G401 (cell line): ENCODE measurements around the gene RREB1. TPM values are rescaled to one million over a fixed set of nuclear protein-coding genes. Genes with fewer than 3 reads are reported as not detected.

Source experiments
- DNase-seq: peaks from one replicate; pipeline ENCODE4 v3.0.0-alpha.2; 2015; ENCODE audit warnings: low spot score
- in situ Hi-C: cut with HindIII; loops from 2 replicates; pipeline ENCODE4 v1.10.0; 2016; ENCODE audit warnings: low sequenced_read_pairs, mixed read lengths
- total RNA-seq: library from RNA; depleted of rRNA; stranded (reverse); fragments of >200 nt; shearing (Covaris generic); gene quantifications from 2 replicates; pipeline ENCODE4 v1.2.3, GENCODE V29; 2014

Gene RREB1
- total RNA-seq, 1 experiment from 2014 or later = 8.5 TPM

GRCh38 chr6:7200598-7201443 lies 93.1 kb downstream of the RREB1 start:
- in situ Hi-C loops = no loop called here
- DNase-seq = no peak

GRCh38 chr6:7201444-7201731 lies 93.6 kb downstream of the RREB1 start:
- DNase-seq = no peak
- in situ Hi-C loops = no loop called here

GRCh38 chr6:7201732-7202541 lies 94.2 kb downstream of the RREB1 start:
- in situ Hi-C loops = no loop called here
- no peak for DNase-seq

DNA sequence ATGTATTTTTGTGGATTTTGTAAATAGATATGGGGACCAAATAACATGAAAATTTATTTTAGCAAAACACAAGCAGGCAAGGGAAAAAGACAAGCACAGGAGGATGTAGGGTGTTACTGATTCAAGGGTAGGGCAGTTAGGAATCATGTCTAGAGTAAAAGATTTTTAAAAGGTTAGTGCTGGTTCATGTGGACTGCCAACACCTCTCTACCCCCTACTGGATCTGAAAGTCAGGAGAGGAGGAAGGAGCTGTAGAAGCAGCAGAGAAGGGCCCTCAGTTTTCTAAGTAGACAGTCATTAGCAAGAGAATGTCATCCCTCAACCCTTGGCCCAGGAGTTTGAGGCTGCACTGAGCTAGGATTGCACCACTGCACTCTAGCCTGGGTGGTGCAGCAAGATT lies 95.2 kb downstream of the RREB1 start:
- in situ Hi-C loops = no loop called here
- no peak for DNase-seq

GRCh38 chr6:7203939-7204338 lies 96.2 kb downstream of the RREB1 start:
- DNase-seq = no peak
- in situ Hi-C loops = no loop called here

- in situ Hi-C loops = no loop called here
- DNase-seq = no peak
These were observed 97.0 kb downstream of the RREB1 start for GRCh38 chr6:7204726-7205125.

DNA sequence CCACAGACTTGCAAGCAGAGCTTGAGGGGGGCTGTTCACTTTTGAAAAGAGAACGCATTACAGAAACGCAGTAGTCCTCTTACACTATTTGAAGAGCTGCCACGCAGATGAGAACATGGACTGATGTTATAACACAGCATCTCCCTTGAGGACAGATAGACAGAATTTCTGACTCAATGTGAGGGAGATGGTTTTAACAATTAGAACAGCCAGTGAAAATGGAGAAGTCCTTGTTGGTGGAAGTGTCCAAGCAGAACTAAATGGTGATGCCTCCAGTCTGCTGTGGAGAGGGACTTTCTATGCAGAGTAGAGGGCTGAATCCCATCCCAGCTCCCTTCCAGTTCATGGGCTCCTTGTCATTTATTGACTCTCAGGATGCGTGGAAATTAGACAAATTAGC lies 100.0 kb downstream of the RREB1 start:
- no peak for DNase-seq
- in situ Hi-C loops = no loop called here

- DNase-seq = no peak
- in situ Hi-C loops = no loop called here
These were observed 105.7 kb downstream of the RREB1 start for GRCh38 chr6:7213416-7213815.

DNA sequence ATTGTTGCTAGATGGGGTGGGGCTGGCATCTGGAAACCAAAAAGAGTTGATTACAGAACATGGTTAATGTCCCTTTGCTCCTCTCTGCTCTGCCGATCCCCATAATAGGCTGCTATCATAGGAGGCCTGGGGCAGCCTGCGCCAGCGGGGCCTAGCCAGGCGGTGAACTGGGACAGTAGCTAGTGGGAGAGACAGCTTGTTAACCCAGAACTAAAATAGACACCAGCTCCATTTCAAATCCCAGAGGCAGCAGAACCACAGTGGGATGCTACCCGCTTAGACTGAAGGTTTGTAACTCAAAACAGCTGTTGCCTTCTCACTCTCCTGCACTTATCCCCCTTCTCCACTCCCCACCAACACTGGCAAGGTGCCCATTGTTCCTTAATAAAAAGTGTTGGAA lies 106.7 kb downstream of the RREB1 start:
- in situ Hi-C loops = no loop called here
- no peak for DNase-seq

DNA sequence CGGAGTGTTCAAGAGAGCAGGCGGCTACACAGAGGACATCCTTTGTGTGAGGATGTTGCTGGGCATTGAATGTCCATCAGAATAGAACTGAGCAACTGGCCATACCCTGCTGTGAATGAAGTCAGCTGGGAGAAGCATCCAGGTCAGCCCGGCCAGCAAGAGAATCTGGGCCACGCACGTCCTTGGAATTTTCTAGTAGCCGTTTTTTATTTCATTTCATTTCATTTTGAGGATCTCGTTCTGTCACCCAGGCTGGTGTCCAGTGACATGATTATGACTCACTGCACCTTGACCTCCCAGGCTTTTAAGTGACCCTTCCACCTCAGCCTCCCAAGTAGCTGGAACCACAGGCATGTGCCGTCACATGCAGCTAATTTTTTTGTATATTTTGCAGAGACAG lies 107.4 kb downstream of the RREB1 start:
- in situ Hi-C loops = no loop called here
- no peak for DNase-seq

DNA sequence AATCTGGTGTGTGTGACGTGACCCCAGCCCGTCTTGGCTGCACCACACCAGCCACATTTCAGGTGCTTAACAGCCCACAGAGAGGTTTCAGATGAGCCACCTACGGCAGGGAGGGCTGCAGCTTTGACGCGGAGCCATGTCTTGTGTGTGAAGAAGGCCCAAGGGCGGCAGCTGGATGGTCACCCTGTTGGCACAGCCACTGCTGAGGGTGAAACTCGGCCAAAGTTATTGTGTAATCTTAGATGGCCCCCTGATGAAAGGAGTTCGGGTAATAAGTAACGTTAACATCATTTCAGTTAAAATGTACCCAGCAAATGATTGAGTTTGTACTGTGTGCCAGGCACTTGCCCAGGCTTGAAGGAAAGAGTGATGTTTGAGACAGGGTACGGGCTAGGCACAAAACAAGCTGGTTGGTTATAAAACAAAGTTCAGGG lies 108.1 kb downstream of the RREB1 start:
- DNase-seq = no peak
- in situ Hi-C loops = no loop called here

- no peak for DNase-seq
- in situ Hi-C loops = no loop called here
These were observed 109.3 kb downstream of the RREB1 start for GRCh38 chr6:7216941-7217621.

DNA sequence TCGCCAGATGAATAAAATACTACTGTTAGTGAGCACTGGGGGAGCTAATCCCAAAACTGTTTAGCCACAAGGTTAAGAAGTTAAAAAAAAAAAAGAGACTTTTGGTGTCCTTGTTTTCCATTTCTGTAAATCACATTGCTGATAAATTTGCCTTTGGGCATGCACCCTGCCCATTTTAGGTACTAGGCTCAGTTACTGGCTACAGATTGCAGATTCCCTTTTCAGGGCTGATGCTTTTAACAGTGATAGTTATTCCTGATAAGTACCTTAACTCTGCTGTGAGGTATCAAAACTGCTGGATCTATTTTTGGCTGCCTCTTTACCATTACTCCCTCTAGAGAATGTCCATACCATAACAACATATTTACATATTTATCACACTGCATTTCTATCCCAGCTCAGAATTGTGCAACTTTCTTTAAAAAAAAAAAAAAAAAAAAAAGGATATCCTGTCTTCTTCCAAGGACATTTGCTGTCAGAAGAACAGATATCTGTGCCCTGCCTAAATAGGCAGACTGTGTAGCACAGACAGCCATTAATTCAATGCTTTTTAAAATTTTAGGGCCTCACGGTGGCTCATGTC lies 110.7 kb downstream of the RREB1 start:
- no peak for DNase-seq

DNA sequence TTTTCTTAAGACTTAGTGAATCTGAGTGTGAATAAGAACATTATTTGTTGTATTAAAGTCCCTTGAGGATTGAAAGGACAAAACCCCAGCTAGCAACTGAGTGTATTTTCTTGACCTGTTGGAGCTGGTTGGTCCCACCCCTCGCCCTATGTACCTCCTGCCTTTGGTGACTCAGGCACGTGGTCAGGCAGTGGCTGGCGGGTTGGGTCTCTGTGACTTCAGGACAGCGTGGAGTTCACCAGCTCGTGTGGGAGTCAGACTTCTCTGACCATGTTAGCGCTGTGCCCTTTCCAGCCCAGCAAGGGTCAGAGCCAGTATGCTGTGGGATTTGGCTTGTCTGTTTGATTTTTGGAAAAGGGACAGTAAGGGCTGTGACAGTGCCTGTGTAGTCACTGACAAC lies 111.5 kb downstream of the RREB1 start:
- no peak for DNase-seq
- in situ Hi-C loops = no loop called here

More for the DNA sequence above, 110.7 kb downstream of the RREB1 start:
- in situ Hi-C loops = no loop called here

GRCh38 chr6:7222197-7222596 lies 114.4 kb downstream of the RREB1 start:
- in situ Hi-C loops = no loop called here
- no peak for DNase-seq

DNA sequence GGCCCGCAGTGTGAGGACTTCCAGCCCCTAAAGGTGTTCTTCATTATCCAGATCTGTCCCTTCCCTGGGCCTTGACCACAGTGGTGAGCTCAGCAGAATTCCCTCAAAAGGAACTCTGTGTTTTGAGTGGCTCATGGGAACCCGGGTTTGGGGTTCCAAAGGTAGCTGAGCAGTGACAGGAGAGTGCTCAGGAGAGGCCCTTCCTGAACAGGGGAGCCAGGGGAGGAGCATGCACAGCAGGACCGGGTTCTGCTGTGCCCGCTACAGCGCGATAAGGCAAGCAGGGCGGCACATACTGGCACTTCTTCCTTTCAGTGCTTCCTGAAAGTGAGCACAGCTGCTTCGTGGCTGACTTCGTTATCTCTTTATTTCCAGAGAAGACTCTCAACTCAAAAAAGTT lies 117.0 kb downstream of the RREB1 start:
- DNase-seq = no peak
- in situ Hi-C loops = no loop called here

DNA sequence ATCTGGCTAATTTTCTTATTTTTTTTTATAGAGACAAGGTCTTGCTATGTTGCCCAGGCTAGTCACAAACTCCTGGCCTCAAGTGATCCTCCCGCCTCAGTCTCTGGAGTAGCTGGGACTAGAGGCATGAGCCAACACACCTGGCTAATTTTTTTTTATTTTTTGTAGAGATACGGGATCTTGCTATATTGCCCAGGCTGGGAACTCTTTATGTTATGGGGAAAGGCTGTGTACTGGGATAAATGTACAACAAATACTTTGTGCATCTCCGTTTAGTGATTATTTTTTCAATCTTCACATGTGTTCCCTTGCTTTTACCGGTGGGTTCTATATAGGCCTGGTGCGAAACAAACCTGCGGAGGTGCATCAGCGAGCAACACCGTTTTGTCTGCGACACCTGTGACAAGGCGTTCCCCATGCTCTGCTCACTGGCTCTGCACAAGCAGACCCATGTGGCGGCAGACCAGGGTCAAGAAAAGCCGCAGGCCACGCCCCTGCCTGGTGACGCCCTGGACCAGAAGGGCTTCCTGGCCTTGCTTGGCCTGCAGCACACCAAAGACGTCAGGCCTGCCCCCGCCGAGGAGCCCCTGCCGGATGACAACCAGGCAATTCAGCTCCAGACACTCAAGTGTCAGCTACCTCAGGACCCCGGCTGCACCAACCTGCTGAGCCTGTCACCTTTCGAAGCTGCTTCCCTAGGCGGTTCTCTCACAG lies 121.1 kb downstream of the RREB1 start:
- no peak for DNase-seq

GRCh38 chr6:7229376-7230326 lies 121.9 kb downstream of the RREB1 start:
- in situ Hi-C loops = no loop called here
- DNase-seq = no peak

More for the DNA sequence above, 121.1 kb downstream of the RREB1 start:
- in situ Hi-C loops = no loop called here
